SK-MEL-5 (cell line): ENCODE measurements around the gene KLC1. TPM values are rescaled to one million over a fixed set of nuclear protein-coding genes. Genes with fewer than 3 reads are reported as not detected.

Experiments used
- DNase-seq: peaks from one replicate; pipeline ENCODE4 v3.0.0-alpha.2; 2016; ENCODE audit warnings: low read depth, low spot score
- in situ Hi-C: cut with HindIII; loops from 2 replicates; pipeline ENCODE4 v1.10.0; 2016; ENCODE audit warnings: low sequenced_read_pairs, high pct_unique_total_duplicates, low pct_unique_long_range_greater_than_20kb
- total RNA-seq: library from RNA; depleted of rRNA; stranded (reverse); fragments of >200 nt; shearing (Covaris generic); gene quantifications from 2 replicates; pipeline ENCODE4 v1.2.3, GENCODE V29; 2014

KLC1 gene
- total RNA-seq, 1 experiment from 2014 or later, result 128 TPM

- no peak for DNase-seq
- in situ Hi-C loops, result no loop called here
Measured at GRCh38 chr14:103706551-103707328, 77.7 kb downstream of the KLC1 start.

- no peak for DNase-seq
- in situ Hi-C loops, result no loop called here
Measured at GRCh38 chr14:103707329-103708263, 78.6 kb downstream of the KLC1 start.

GRCh38 chr14:103708750-103709187 is 79.8 kb downstream of the KLC1 start:
- DNase-seq, result no peak
- in situ Hi-C loops, result no loop called here

- in situ Hi-C loops, result no loop called here
- no peak for DNase-seq
Measured at GRCh38 chr14:103709814-103710213, 80.8 kb downstream of the KLC1 start.

GRCh38 chr14:103710771-103711377 is 81.9 kb downstream of the KLC1 start:
- in situ Hi-C loops, result no loop called here
- DNase-seq, result no peak

- DNase-seq, result no peak
- in situ Hi-C loops, result no loop called here
Measured at GRCh38 chr14:103711516-103712431, 82.8 kb downstream of the KLC1 start.

- in situ Hi-C loops, result no loop called here
- no peak for DNase-seq
Measured at GRCh38 chr14:103712633-103713247, 83.7 kb downstream of the KLC1 start.

GRCh38 chr14:103713304-103714062 is 84.5 kb downstream of the KLC1 start:
- DNase-seq, result no peak
- in situ Hi-C loops, result no loop called here

GRCh38 chr14:103714063-103714724 is 85.2 kb downstream of the KLC1 start:
- in situ Hi-C loops, result no loop called here
- no peak for DNase-seq

GRCh38 chr14:103715052-103716000 is 86.3 kb downstream of the KLC1 start, which contains the start of the genes XRCC3 and ZFYVE21:
Gene XRCC3 (minus strand): TSS chr14:103715451. CDS start chr14:103711087, 4,364 bp downstream.
Gene ZFYVE21 (plus strand): TSS chr14:103715810. CDS start chr14:103715842, 32 bp downstream.
- DNase-seq, result peak; percentile 99
- in situ Hi-C loops, result no loop called here

- in situ Hi-C loops, result no loop called here
- no peak for DNase-seq
Measured at GRCh38 chr14:103716091-103716801, 87.2 kb downstream of the KLC1 start.

GRCh38 chr14:103716899-103717411 is 87.9 kb downstream of the KLC1 start:
- DNase-seq, result no peak
- in situ Hi-C loops, result no loop called here

GRCh38 chr14:103718572-103718971 is 89.6 kb downstream of the KLC1 start:
- in situ Hi-C loops, result no loop called here
- DNase-seq, result no peak

GRCh38 chr14:103719751-103720150 is 90.7 kb downstream of the KLC1 start:
- in situ Hi-C loops, result no loop called here

More at GRCh38 chr14:103719751-103720150, 90.7 kb downstream of the KLC1 start:
- DNase-seq, result no peak
